Islet precursor cell (in vitro differentiated cells): ENCODE results near the gene LDLRAD4.
A peak's percentile ranks its signal among the peaks of the same experiment; 100 is the strongest.

Experiments
- DNase-seq: peaks from one replicate; pipeline ENCODE4 v3.0.0-alpha.2; 2018

Gene LDLRAD4

DNA sequence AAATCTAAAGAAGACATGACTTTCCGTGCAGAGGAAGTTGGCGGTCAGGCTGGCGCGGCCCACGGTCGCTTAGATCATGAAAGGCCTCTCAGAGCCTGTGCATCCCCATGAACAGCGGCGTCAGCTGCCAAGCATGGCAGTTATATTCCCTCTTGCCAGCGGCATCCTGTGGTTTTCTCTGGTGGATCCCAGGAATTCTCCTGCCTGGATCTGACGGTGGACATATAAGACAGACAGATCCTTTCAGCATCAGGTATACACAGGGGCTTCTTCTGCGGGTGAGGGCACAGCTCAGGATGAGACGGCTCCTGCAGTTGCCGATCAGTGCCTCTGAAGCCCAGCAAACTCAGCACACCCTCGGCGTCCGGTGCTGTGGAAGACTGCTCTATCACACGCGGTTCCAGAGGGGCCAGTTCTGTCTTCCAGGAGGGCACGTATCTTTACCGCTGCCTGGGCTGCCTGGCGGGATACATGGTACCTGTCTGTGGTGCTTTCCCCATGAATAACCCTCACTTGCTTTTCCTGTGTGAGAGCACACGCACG lies 157.8 kb downstream of the LDLRAD4 start:
- DNase-seq: peak; percentile 15

DNA sequence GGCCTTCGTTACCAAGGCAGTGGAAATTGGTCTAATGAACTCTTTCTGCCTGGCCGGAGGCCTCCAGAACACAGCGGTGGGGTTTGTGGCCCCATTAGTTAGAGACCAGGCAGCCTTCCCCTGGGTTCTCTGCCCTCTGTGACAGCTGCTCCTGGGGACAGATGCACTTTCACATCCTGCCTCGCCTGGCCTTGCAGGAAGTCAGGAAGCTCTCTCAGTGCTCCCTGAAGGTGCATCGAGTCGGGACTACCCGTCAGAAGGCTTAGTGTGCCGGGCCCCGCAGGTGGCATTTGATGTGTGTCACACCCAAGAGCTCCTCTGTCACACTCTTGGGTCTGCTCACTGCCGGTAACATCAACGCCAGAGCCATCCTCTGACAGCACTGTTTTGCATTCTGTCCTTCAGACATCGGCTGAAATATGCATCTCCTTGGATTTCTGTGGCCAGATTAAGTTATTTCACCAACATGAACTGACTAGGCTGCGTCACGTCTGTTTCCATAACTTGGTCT lies 158.3 kb downstream of the LDLRAD4 start:
- DNase-seq: peak; percentile 43

- DNase-seq: peak; percentile 54
Observed at GRCh38 chr18:13377496-13377895, 158.9 kb downstream of the LDLRAD4 start.

DNA sequence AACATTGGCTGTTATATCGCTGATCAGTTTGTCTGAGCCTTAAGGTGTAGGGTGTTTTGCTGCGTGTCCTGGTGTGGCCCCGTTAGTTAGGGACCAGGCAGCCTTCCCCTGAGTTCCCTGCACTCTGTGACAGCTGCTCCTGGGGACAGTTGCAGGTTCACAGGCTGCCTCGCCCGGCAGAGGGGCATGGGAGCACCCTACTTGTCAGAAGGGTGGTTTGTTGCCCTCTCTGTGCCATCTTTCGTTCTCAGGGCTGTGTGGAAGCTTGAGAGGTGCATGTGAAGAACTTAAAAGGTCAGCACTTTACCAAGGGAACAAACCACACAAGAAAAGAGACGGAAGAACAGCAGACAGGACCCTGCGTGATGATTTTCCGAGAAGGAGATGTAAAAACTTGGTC lies 159.6 kb downstream of the LDLRAD4 start:
- peak; percentile 32 for DNase-seq

GRCh38 chr18:13379062-13379865 lies 160.7 kb downstream of the LDLRAD4 start:
- DNase-seq: peak; percentile 43

DNA sequence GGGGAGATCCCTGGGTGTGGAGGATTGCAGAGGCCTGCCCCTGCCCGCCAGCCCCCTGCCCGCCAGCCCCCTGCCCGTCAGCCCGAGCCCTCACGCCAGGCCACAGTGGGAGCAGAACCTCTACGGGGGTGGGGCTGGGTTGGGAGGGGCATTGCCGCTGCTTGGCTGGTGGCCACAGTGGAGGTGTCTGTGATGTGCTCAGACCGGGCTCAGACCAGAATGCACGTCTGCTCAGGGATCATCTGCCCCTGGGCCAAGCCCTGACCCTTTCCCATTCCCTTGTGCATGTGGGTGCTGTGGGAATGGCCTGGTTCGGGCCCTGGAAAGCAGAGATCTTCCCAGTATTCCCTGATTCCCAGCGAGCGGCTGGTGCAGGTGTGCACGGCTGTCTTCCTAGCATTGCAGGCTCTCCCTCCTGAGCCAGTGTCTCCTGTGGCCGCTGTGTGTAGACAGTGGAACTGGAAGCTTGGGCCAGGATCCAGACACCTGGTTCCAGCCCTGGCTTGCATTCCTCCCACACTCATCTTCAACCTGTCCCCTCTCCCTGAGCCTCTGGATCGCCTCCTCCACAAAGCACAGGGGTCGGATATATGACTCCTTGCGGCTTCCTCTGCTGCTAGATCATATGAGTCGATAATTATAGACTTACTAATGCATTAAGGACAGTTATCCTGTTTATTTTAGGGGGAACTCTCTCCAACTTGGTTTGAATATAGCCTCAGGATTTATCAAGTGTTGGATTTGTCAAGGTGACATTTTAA lies 161.6 kb downstream of the LDLRAD4 start:
- DNase-seq: peak; percentile 49

- DNase-seq: no peak
Observed at GRCh38 chr18:13380691-13381070, 162.1 kb downstream of the LDLRAD4 start.

DNA sequence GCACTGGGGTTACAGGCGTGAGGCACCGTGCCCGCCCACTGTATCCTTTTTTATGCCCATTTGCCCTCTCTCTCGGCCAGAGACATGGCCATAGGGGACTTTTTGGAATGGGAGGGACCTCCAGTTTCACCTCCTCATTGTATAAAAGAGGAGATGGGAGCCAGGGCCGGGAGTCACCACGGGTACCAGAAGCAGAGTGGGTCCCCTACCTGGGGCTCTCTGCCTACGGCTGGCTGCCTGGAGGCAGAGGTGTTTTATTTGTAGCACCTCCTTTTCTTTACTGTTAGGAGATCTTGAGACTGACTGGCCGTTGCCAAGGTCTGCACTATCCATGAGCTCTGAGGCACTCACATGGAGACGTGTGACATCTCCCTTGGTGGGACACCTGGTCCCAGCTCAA lies 162.8 kb downstream of the LDLRAD4 start:
- peak; percentile 31 for DNase-seq

DNA sequence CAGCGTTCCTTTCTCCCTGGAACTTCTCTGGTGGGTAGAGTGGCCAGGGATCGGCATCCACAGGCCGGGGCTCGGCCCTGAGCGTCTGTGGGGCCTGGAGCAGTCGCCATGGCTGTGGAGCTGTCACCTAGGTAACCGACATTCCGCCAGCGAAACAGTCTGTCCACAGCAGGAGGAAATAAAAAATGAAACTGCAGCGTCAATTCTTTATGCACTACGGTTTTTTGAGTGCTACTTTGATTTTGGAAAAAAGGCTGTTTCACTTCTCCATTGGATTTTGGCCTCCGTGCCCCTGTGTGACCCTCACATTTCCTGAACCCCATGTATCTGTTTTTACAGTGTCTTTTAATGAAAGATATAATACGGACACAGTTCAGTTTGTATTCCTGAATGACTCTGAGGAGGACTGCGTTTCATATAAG lies 163.4 kb downstream of the LDLRAD4 start:
- DNase-seq: peak; percentile 55

- no peak for DNase-seq
Observed at GRCh38 chr18:13382366-13382953, 163.9 kb downstream of the LDLRAD4 start.

DNA sequence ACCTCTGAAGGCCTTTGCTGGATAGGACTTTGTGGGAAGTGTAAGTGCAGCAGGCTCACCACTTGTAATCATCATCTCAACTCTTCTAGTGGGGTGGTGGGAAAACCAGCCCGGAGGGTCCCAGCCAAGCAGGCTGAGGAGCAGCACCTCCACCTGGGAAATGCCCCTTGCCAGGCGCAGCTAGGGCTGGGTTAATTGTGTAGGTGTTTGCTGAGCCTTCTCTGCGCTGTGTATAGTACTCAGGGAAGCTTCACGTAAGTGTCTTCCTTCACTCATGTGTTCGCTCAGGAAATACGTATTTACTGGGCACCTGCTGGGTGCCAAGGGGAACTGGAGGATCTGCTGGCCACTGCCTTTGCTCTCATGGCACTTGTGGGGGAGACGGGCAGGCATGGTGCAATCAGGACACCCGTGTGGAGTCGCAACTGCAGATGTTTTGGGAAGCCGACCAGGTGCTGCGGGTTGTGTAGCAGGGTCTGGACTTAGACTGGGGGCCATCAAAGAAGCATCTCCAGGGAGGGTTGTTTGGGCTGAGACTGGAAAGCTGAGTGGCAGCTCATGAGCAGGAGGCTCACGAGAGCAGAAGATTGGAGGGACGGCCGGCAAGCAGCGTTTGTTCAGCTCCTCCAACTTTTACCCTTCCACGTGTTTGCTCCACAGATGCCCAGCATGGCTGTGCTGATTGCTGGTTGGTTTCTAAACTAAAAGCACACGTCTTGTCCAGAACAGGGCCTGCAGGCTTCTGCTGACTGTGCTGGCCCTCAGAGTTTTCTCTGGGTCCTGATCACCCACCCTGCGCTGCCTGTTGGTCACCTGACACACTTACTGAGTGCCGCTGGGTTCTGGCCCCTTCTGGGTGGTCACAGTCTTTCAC lies 164.6 kb downstream of the LDLRAD4 start:
- peak; percentile 43 for DNase-seq

- DNase-seq: peak; percentile 48
Observed at GRCh38 chr18:13386891-13387801, 168.6 kb downstream of the LDLRAD4 start.

DNA sequence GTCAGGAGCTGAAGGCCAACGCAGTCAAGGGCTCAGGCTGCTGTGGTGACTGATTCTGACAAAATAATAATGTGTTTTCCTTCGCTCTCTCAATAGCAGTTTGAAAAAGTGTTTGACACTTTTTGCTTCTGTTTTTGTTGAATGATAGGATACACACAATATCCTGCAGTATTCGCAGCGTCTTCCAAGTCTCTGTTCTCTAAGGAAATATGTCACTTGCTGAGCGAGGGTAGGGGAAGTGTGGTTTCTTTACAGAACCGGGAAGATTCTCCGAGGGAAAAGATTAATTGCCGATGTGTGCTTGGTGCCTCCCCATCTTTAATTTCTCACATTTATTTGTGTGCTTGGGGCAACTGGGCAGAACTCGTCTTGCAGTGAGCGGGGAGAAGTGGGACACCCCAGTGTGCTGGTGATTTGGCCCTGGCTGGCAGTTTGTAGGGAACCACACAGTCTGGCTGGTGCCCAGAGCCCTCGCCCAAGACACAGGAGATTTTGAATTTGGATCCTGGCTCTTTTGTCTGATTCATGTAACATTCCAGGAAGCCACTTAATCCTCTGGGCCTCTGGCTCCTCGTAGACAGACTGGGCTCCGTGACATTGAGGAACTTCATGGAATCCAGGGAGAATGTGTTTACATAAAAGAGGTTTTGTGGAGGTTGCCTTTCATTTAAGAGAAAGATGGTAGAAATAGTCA lies 169.4 kb downstream of the LDLRAD4 start:
- peak; percentile 52 for DNase-seq

- DNase-seq: peak; percentile 49
Observed at GRCh38 chr18:13388586-13389490, 170.3 kb downstream of the LDLRAD4 start.

- no peak for DNase-seq
Observed at GRCh38 chr18:13389491-13390131, 171.1 kb downstream of the LDLRAD4 start.

GRCh38 chr18:13390196-13390595 lies 171.6 kb downstream of the LDLRAD4 start:
- DNase-seq: peak; percentile 29

DNA sequence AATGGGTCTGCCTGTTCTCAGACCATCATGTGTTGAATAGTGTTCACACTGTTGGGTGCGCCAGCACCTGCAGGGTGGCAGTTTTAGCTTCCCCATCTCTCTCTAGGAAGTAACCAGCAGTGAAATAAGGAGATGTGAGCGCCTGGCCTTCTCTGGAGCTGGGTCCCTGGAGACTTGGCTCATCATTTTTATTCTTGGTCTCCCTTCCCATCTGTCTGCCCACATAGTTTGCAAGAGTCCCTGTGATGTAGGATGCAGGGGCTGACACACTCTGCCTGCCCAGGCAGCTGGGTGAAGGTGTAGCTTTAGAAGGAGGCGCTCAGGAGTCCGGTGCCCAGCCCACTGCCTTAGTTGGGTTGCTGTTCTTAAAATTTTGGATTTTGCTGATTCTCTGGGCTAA lies 172.2 kb downstream of the LDLRAD4 start:
- DNase-seq: peak; percentile 19

- peak; percentile 37 for DNase-seq
Observed at GRCh38 chr18:13392029-13392750, 173.6 kb downstream of the LDLRAD4 start.
